NCI-H2171 (cell line): ENCODE results near the gene SDCBP2.
A peak's percentile ranks its signal among the peaks of the same experiment; 100 is the strongest.

Experiments
- DNase-seq: peaks from one replicate; lab custom pipeline; 2025; lab: John Stamatoyannopoulos, UW

The SDCBP2 gene

GRCh38 chr20:1274485-1275311, 54.2 kb downstream of the SDCBP2 start:
- peak; percentile 53 for DNase-seq

GRCh38 chr20:1273366-1273765, 55.6 kb downstream of the SDCBP2 start:
- DNase-seq = no peak

GRCh38 chr20:1272368-1273100, 56.4 kb downstream of the SDCBP2 start:
- DNase-seq = no peak

- no peak for DNase-seq
Observed at GRCh38 chr20:1269850-1270249, 59.1 kb downstream of the SDCBP2 start.

- DNase-seq = no peak
Observed at GRCh38 chr20:1269235-1269634, 59.7 kb downstream of the SDCBP2 start.

- DNase-seq = no peak
Observed at GRCh38 chr20:1267809-1268374, 61.0 kb downstream of the SDCBP2 start.

- no peak for DNase-seq
Observed at GRCh38 chr20:1267161-1267560, 61.8 kb downstream of the SDCBP2 start.

- DNase-seq = peak; percentile 60
Observed at GRCh38 chr20:1266167-1266973, 62.6 kb downstream of the SDCBP2 start, which contains the start of gene SNPH. TSS of gene SNPH (plus strand) at chr20:1266294. CDS start at chr20:1296240, 29,946 bp downstream.

- DNase-seq = no peak
Observed at GRCh38 chr20:1265916-1266166, 63.1 kb downstream of the SDCBP2 start.

- DNase-seq = no peak
Observed at GRCh38 chr20:1265226-1265915, 63.6 kb downstream of the SDCBP2 start.

- DNase-seq = no peak
Observed at GRCh38 chr20:1264727-1265126, 64.2 kb downstream of the SDCBP2 start.

GRCh38 chr20:1263853-1264252, 65.1 kb downstream of the SDCBP2 start:
- no peak for DNase-seq
